PFSK-1 (cell line): ENCODE measurements around the gene TMEM143.

Experiments
- POLR2AphosphoS5 ChIP-seq: IDR thresholded peaks from 2 replicates; pipeline ENCODE4 v1.6.1; 2012; ENCODE audit warnings: low read depth, mild to moderate bottlenecking, control low read depth, low read length, moderate library complexity
- TAF1 ChIP-seq: IDR thresholded peaks from 2 replicates; pipeline ENCODE4 v1.6.1; 2012; ENCODE audit warnings: low read length, control low read depth, borderline replicate concordance; ENCODE audit not compliant: insufficient read depth

DNA sequence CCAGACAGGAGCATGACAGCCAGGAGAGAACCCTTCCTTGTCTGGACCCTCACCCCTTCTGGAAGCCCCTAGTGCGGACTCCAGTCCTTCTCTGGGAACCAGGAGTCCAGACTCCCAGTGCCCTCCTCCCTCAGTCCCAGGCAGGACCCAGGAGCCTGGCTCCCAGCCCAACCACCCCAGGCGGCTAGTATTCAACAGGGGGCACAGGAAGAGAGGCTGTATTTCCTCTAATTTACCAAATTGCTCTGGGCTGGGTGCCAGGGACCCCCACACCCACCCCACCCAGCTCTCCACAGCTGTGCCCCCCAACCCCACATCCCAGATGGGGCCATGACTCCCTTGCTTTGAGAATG, 33.1 kb upstream of the TMEM143 start:
- no peak for TF ChIP-seq TAF1
- TF ChIP-seq POLR2AphosphoS5 = no peak
